Activated CD8-positive, alpha-beta memory T cell treated with anti-CD3 and anti-CD28 coated beads, Interleukin-2, amount 10 ng/mL, durations not matched to agents 7 days and 5 days (primary cell): ENCODE data around the gene IL6. TPM values are rescaled to one million over a fixed set of nuclear protein-coding genes. Genes with fewer than 3 reads are reported as not detected.

Experiments used
- ATAC-seq: fragments of 150-1000 bp; cut with Tn5 transposase; one replicate; pipeline ENCODE4 v1.10.0; 2021; ENCODE audit warnings: moderate library complexity
- CTCF ChIA-PET: fragments of 350-600 bp; sonication (Branson Sonifier 250); formaldehyde crosslinking; loops from one replicate; lab custom pipeline; 2021; ENCODE audit warnings: antibody characterized with exemption; lab: Charles Lee
- DNase-seq: peaks from one replicate; pipeline ENCODE4 v3.0.0-alpha.2; 2020
- H3K27ac Mint-ChIP-seq: one replicate; pipeline ENCODE4 v1.8.0; 2021; ENCODE audit warnings: mild to moderate bottlenecking, mixed read lengths
- H3K27me3 Mint-ChIP-seq: one replicate; pipeline ENCODE4 v1.8.0; 2021; ENCODE audit warnings: mixed read lengths
- H3K36me3 Mint-ChIP-seq: one replicate; pipeline ENCODE4 v1.8.0; 2021; ENCODE audit warnings: mild to moderate bottlenecking, mixed read lengths
- H3K4me1 Mint-ChIP-seq: one replicate; pipeline ENCODE4 v1.8.0; 2021; ENCODE audit warnings: mixed read lengths
- H3K4me3 Mint-ChIP-seq: one replicate; pipeline ENCODE4 v1.8.0; 2021; ENCODE audit warnings: mild to moderate bottlenecking, moderate library complexity, mixed read lengths
- H3K9me3 Mint-ChIP-seq: one replicate; pipeline ENCODE4 v1.8.0; 2022; ENCODE audit warnings: low read depth, mixed read lengths
- total RNA-seq, 2 experiments: library from RNA; stranded (reverse); gene quantifications; one replicate each; pipeline ENCODE4 v1.2.3, GENCODE V29; 2021

IL6 gene
- total RNA-seq, 2 experiments from 2014 or later, result 0.66 TPM; not detected in 1

GRCh38 chr7:22723637-22724036 is 3.4 kb upstream of the IL6 start:
- Mint-ChIP-seq H3K9me3 (no peaks in the 10 kb centered on the region), H3K36me3 (no peaks in the 10 kb centered on the region), H3K4me1 (peaks cover 28% of the 10 kb centered on the region), H3K27me3 (peaks cover 77% of the 10 kb centered on the region), H3K4me3 (no peak overlapping the region), H3K27ac (no peak overlapping the region)
- no peak for DNase-seq
- ATAC-seq, result no peak
- CTCF ChIA-PET, result interaction anchor here (1.1 to 13.9 kb wide), 8 partner anchors 9 to 331 kb away, joined by 3 to 376 read pairs (median 4); no protein-coding TSS in a partner anchor

GRCh38 chr7:22724861-22725260 is 2.1 kb upstream of the IL6 start:
- DNase-seq (no peak), ATAC-seq (no peak)
- H3K27me3 Mint-ChIP-seq, result peaks cover 75% of the 10 kb centered on the region
- no peaks in the 10 kb centered on the region for H3K36me3 Mint-ChIP-seq
- no peaks in the 10 kb centered on the region for H3K9me3 Mint-ChIP-seq
- H3K27ac Mint-ChIP-seq, result no peak overlapping the region
- peaks cover 25% of the 10 kb centered on the region for H3K4me1 Mint-ChIP-seq
- CTCF ChIA-PET, result interaction anchor here (0.7 to 13.9 kb wide), 11 partner anchors 8 to 330 kb away, joined by 3 to 376 read pairs (median 3); no protein-coding TSS in a partner anchor
- H3K4me3 Mint-ChIP-seq, result no peak overlapping the region

GRCh38 chr7:22725585-22725984 is 1.4 kb upstream of the IL6 start:
- ATAC-seq, result peak; percentile 28

GRCh38 chr7:22726345-22726906 is 574 bp upstream of the IL6 start:
- no peak overlapping the region for H3K27ac Mint-ChIP-seq
- CTCF ChIA-PET, result interaction anchor here (0.6 to 13.9 kb wide), 26 partner anchors 9 to 380 kb away, joined by 3 to 376 read pairs (median 4); no protein-coding TSS in a partner anchor

More at GRCh38 chr7:22725585-22725984, 1.4 kb upstream of the IL6 start:
- Mint-ChIP-seq H3K4me1 (peaks cover 25% of the 10 kb centered on the region), H3K4me3 (no peak overlapping the region), H3K27ac (no peak overlapping the region), H3K27me3 (peaks cover 69% of the 10 kb centered on the region), H3K9me3 (no peaks in the 10 kb centered on the region), H3K36me3 (no peaks in the 10 kb centered on the region)
- CTCF ChIA-PET, result interaction anchor here (0.8 to 13.9 kb wide), 17 partner anchors 8 to 330 kb away, joined by 3 to 376 read pairs (median 4); no protein-coding TSS in a partner anchor
- DNase-seq, result no peak

GRCh38 chr7:22727714-22728035 is 675 bp downstream of the IL6 start:
- no peak overlapping the region for H3K27ac Mint-ChIP-seq
- DNase-seq (no peak), ATAC-seq (no peak)
- H3K27me3 Mint-ChIP-seq, result peaks cover 65% of the 10 kb centered on the region
- no peak overlapping the region for H3K4me3 Mint-ChIP-seq
- CTCF ChIA-PET, result interaction anchor here (0.7 to 13.9 kb wide), 21 partner anchors 10 to 327 kb away, joined by 3 to 376 read pairs (median 4); no protein-coding TSS in a partner anchor
- peaks cover 30% of the 10 kb centered on the region for H3K4me1 Mint-ChIP-seq
- H3K9me3 Mint-ChIP-seq, result no peaks in the 10 kb centered on the region
- no peaks in the 10 kb centered on the region for H3K36me3 Mint-ChIP-seq

More at GRCh38 chr7:22726345-22726906, 574 bp upstream of the IL6 start:
- no peaks in the 10 kb centered on the region for H3K9me3 Mint-ChIP-seq
- peaks cover 68% of the 10 kb centered on the region for H3K27me3 Mint-ChIP-seq
- H3K4me1 Mint-ChIP-seq, result peaks cover 29% of the 10 kb centered on the region
- H3K36me3 Mint-ChIP-seq, result no peaks in the 10 kb centered on the region
- peak; percentile 92 for ATAC-seq
- peak; percentile 74 for DNase-seq
- H3K4me3 Mint-ChIP-seq, result no peak overlapping the region

GRCh38 chr7:22728401-22729029 is 1.5 kb downstream of the IL6 start:
- Mint-ChIP-seq H3K4me3 (no peak overlapping the region), H3K36me3 (no peaks in the 10 kb centered on the region), H3K27ac (no peak overlapping the region), H3K4me1 (peaks cover 24% of the 10 kb centered on the region), H3K9me3 (no peaks in the 10 kb centered on the region), H3K27me3 (peaks cover 63% of the 10 kb centered on the region)
- CTCF ChIA-PET, result interaction anchor here (0.7 to 13.9 kb wide), 21 partner anchors 11 to 326 kb away, joined by 3 to 376 read pairs (median 4); no protein-coding TSS in a partner anchor
- no peak for ATAC-seq
- DNase-seq, result no peak

- Mint-ChIP-seq H3K27me3 (peaks cover 65% of the 10 kb centered on the region), H3K4me1 (peaks cover 28% of the 10 kb centered on the region), H3K36me3 (no peaks in the 10 kb centered on the region), H3K27ac (no peak overlapping the region), H3K4me3 (no peak overlapping the region), H3K9me3 (no peaks in the 10 kb centered on the region)
- no peak for ATAC-seq
- DNase-seq, result no peak
- CTCF ChIA-PET, result interaction anchor here (1.3 to 13.9 kb wide), 7 partner anchors 14 to 325 kb away, joined by 3 to 376 read pairs (median 6); no protein-coding TSS in a partner anchor
Observed at GRCh38 chr7:22729180-22729825, 2.3 kb downstream of the IL6 start.

- Mint-ChIP-seq H3K27me3 (peaks cover 67% of the 10 kb centered on the region), H3K4me3 (no peak overlapping the region), H3K27ac (no peak overlapping the region), H3K9me3 (no peaks in the 10 kb centered on the region), H3K36me3 (no peaks in the 10 kb centered on the region), H3K4me1 (peaks cover 25% of the 10 kb centered on the region)
- CTCF ChIA-PET, result interaction anchor here (0.6 to 13.9 kb wide), 3 partner anchors 75 to 171 kb away, joined by 3 to 376 read pairs (median 4); no protein-coding TSS in a partner anchor
- ATAC-seq (no peak), DNase-seq (no peak)
Observed at GRCh38 chr7:22730066-22730710, 3.2 kb downstream of the IL6 start.

GRCh38 chr7:22730921-22731654 is 4.1 kb downstream of the IL6 start:
- no peak overlapping the region for H3K4me3 Mint-ChIP-seq
- ATAC-seq (peak; percentile 24), DNase-seq (no peak)
- CTCF ChIA-PET, result interaction anchor here (1.1 to 13.9 kb wide), 3 partner anchors 33 to 172 kb away, joined by 3 to 376 read pairs (median 4); no protein-coding TSS in a partner anchor
- no peaks in the 10 kb centered on the region for H3K36me3 Mint-ChIP-seq
- no peak overlapping the region for H3K27ac Mint-ChIP-seq
- peaks cover 17% of the 10 kb centered on the region for H3K4me1 Mint-ChIP-seq
- no peaks in the 10 kb centered on the region for H3K9me3 Mint-ChIP-seq
- H3K27me3 Mint-ChIP-seq, result peaks cover 66% of the 10 kb centered on the region

- Mint-ChIP-seq H3K9me3 (no peaks in the 10 kb centered on the region), H3K4me1 (peaks cover 13% of the 10 kb centered on the region), H3K27me3 (peaks cover 65% of the 10 kb centered on the region), H3K36me3 (no peaks in the 10 kb centered on the region), H3K4me3 (no peak overlapping the region), H3K27ac (no peak overlapping the region)
- CTCF ChIA-PET, result interaction anchor here (1.1 to 13.9 kb wide), 3 partner anchors 34 to 172 kb away, joined by 3 to 376 read pairs (median 4); no protein-coding TSS in a partner anchor
- DNase-seq (no peak), ATAC-seq (no peak)
Observed at GRCh38 chr7:22731766-22732165, 4.8 kb downstream of the IL6 start.

- H3K4me1 Mint-ChIP-seq, result peaks cover 9% of the 10 kb centered on the region
- DNase-seq, result no peak
- no peak for ATAC-seq
- no peaks in the 10 kb centered on the region for H3K36me3 Mint-ChIP-seq
- H3K27ac Mint-ChIP-seq, result no peak overlapping the region
- H3K4me3 Mint-ChIP-seq, result no peak overlapping the region
- CTCF ChIA-PET, result interaction anchor here (0.8 to 13.9 kb wide), 5 partner anchors 8 to 405 kb away, joined by 3 to 376 read pairs (median 4); no protein-coding TSS in a partner anchor
- no peaks in the 10 kb centered on the region for H3K9me3 Mint-ChIP-seq
- peaks cover 66% of the 10 kb centered on the region for H3K27me3 Mint-ChIP-seq
Observed at GRCh38 chr7:22732556-22733126, 5.6 kb downstream of the IL6 start.

- CTCF ChIA-PET, result interaction anchor here (1.1 to 13.9 kb wide), 2 partner anchors 77 to 174 kb away, joined by 3 to 376 read pairs; no protein-coding TSS in a partner anchor
- no peaks in the 10 kb centered on the region for H3K36me3 Mint-ChIP-seq
- H3K4me1 Mint-ChIP-seq, result peaks cover 9% of the 10 kb centered on the region
- H3K4me3 Mint-ChIP-seq, result no peak overlapping the region
- DNase-seq (no peak), ATAC-seq (no peak)
- H3K27me3 Mint-ChIP-seq, result peaks cover 62% of the 10 kb centered on the region
- no peaks in the 10 kb centered on the region for H3K9me3 Mint-ChIP-seq
- H3K27ac Mint-ChIP-seq, result no peak overlapping the region
Observed at GRCh38 chr7:22733761-22734160, 6.8 kb downstream of the IL6 start.
